Pancreas (tissue), 10 donors: ENCODE data around the gene DCP1A. TPM values are rescaled to one million over a fixed set of nuclear protein-coding genes. Genes with fewer than 3 reads are reported as not detected.
"Not testable (repeated sequence)": the region's sequence is repeated elsewhere in the genome, so short reads cannot be mapped to it uniquely, and the experiment has no call there.

Experiments used
- ATAC-seq, 4 donors: fragments of 200-7000 bp; cut with Tn5 transposase; one replicate each; pipeline versions ENCODE4 v1.8.0 to v1.9.1; 2020; ENCODE audit warnings: mild to moderate bottlenecking in 4 of 4, moderate library complexity in 4 of 4
- DNase-seq, 6 donors: peaks; one replicate each; pipeline ENCODE4 v3.0.0-alpha.2; 2020
- FAIRE-seq: peaks from 2 replicates; lab custom pipeline; 2012; peaks lifted over from hg19 to GRCh38; lab: Jason Lieb, UNC
- H3K27ac ChIP-seq, 4 donors: fragments of 200-600 bp; sonication (generic); 1 replicate in 3 of 4; 2 replicates in 1 of 4; pipeline versions ENCODE4 v1.5.0 to v1.8.0; 2020
- H3K27me3 ChIP-seq, 4 donors: fragments of 200-600 bp; one replicate each; pipeline ENCODE4 v1.8.0; 2021
- H3K36me3 ChIP-seq, 3 donors: fragments of 200-600 bp; sonication (generic) in 1 of 3; one replicate each; pipeline versions ENCODE4 v1.5.0 to v1.8.0; 2020 to 2021
- H3K4me1 ChIP-seq, 3 donors: fragments of 200-600 bp; one replicate each; pipeline ENCODE4 v1.8.0; 2021
- H3K4me3 ChIP-seq, 4 donors: fragments of 200-600 bp; sonication (generic) in 2 of 4; one replicate each; pipeline versions ENCODE4 v1.5.0 to v1.8.0; 2020 to 2021
- H3K9me3 ChIP-seq, 4 donors: fragments of 200-600 bp; one replicate each; pipeline ENCODE4 v1.8.0; 2021
- WGBS, 2 donors: extraction: QIAGEN DNeasy Blood & Tissue Kit; methylation state at CpG; one replicate each; pipeline ENCODE4 v1.1.7; 2013; 5-methylcytosine and 5-hydroxymethylcytosine counted together
- intact Hi-C, 3 donors: fragments of 100-400 bp; cut with DNase I; formaldehyde crosslinking; loops; one replicate each; pipeline versions ENCODE4 v1.11.1 to v1.14.2; 2022
- polyA plus RNA-seq, 2 donors: library from polyadenylated mRNA; stranded (reverse); fragments of 200-250 nt; gene quantifications; one replicate each; pipeline ENCODE4 v1.2.3, GENCODE V29; 2013
- total RNA-seq, 6 donors: library from RNA; stranded (reverse); fragmentation: NEBNext Ultra II Directional in 4 of 6; extraction: Animal tissue kit (Norgen Biotek cat#: 25700) in 4 of 6; gene quantifications; one replicate each; pipeline versions ENCODE4 v1.2.1 to v1.2.4, GENCODE V29; 2021 to 2023
- TF ChIP-seq, protein P1 (sequence below), 4 donors: fragments of 200-600 bp; sonication (generic) in 3 of 4; IDR thresholded peaks; one replicate each; pipeline versions ENCODE4 v1.5.0 to v1.8.0; 2021; ENCODE audit warnings: antibody characterized with exemption in 4 of 4
- donor health status: healthy with polysubstance abuse.
- donor health status: DM: no; HTN: no; CAD: no; lungs with moderate emphysema.
- donor health status: DM: no; HTN: no; CAD: no.
- donor health status: control.
- donor health status: control.
- donor health status: Bipolar disorder and iron deficiency.
- donor health status: DM: yes; HTN: yes; CAD: no.
- donor health status: DM: no; HTN: no; CAD: no.
- donor health status: DM: no; HTN: no; CAD: no.
- donor health status: DM: yes; HTN: yes; CAD: no.

The DCP1A gene
- total and polyA plus RNA-seq, 8 donors: 4.9 to 13.9 (median 6.9) TPM

DNA sequence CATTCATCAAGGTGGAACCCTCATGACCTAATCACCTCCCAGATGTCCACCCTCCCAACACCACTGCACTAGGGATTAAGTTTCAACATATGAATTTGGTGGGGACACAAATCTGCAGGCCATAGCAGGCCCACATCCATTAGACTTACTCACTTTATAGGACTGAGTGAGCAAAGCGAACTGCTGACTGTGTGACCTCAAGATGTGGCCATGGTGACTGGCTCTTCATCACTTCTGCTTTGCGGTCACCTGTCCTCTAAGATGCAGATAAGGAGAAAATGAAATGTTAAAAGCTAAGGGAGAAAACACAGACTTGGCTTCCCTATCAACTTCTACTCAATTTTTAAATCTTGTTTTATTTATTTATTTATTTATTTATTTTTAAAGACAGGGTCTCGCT lies 14.5 kb upstream of the DCP1A start:
- H3K27me3 ChIP-seq: no peaks in the 10 kb centered on the region
- intact Hi-C loops: no loop called here
- ATAC-seq (no peak), FAIRE-seq (no peak), DNase-seq (no peak)
- no peak overlapping the region for H3K4me3 ChIP-seq
- H3K27ac ChIP-seq: no peak overlapping the region
- WGBS, 2 donors: 95 to 96% methylated on average over 3 of the region's 3 CpGs
- H3K9me3 ChIP-seq: no peaks in the 10 kb centered on the region
- H3K4me1 ChIP-seq: no peaks in the 10 kb centered on the region
- TF ChIP-seq, protein P1, sequence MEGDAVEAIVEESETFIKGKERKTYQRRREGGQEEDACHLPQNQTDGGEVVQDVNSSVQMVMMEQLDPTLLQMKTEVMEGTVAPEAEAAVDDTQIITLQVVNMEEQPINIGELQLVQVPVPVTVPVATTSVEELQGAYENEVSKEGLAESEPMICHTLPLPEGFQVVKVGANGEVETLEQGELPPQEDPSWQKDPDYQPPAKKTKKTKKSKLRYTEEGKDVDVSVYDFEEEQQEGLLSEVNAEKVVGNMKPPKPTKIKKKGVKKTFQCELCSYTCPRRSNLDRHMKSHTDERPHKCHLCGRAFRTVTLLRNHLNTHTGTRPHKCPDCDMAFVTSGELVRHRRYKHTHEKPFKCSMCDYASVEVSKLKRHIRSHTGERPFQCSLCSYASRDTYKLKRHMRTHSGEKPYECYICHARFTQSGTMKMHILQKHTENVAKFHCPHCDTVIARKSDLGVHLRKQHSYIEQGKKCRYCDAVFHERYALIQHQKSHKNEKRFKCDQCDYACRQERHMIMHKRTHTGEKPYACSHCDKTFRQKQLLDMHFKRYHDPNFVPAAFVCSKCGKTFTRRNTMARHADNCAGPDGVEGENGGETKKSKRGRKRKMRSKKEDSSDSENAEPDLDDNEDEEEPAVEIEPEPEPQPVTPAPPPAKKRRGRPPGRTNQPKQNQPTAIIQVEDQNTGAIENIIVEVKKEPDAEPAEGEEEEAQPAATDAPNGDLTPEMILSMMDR (IDR thresholded peaks at IDR 0.05): no peak
- no peaks in the 10 kb centered on the region for H3K36me3 ChIP-seq

DNA sequence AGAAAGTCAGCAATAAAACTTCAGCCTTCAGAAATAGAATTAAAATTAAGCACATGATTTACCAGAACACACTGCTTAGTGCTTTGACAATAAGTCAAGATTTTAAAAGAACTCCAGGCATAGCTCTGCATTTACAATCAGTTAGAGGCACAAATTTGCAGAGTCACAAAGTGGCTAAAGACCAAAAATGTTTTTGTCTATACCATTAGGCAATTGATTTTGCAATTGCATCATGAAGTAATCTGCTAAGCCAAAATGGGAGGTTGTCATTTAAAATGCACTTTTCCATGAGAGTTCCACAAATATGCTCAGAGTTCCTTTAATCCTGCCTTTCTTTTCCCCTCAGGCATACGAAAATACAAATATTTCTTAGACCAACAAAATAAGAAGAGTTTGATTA lies 10.1 kb upstream of the DCP1A start:
- H3K36me3 ChIP-seq: no peaks in the 10 kb centered on the region
- 57 to 80% methylated on average over 1 of the region's 1 CpG for WGBS, 2 donors
- no peaks in the 10 kb centered on the region for H3K27me3 ChIP-seq
- intact Hi-C loops: no loop called here
- no peak overlapping the region for H3K4me3 ChIP-seq
- no peak for DNase-seq
- no peaks in the 10 kb centered on the region for H3K4me1 ChIP-seq
- ATAC-seq: no peak
- TF ChIP-seq, protein P1 (IDR thresholded peaks at IDR 0.05): no peak
- H3K9me3 ChIP-seq: no peaks in the 10 kb centered on the region
- no peak overlapping the region for H3K27ac ChIP-seq
- no peak for FAIRE-seq

DNA sequence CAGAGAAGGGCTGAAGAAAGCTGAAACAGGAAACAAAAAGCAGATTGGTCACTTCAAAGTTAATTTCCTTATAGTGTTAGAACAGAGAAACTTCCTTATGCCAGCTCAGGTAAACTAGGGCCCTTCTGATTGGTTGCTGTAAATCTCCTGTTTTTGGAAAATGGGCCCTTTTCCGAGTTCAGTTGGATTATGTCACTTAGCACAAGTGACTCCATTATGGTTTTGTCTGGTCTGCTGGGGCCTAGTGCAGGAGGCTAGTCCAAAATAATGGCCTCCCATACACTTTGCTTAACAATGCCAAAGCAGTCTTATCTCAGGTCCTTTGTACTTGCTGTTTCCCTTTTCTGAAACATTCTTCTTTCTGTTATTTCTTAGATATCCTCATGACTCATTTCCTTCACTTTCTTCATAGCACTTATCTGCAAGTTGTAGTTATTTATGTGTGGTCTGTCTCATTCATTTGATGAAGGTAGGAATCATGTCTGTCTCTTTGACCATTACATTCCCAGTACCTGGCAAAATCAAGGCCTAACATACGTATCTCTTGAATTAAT lies 7.7 kb upstream of the DCP1A start:
- no peak for DNase-seq
- Histone ChIP-seq H3K4me1 (no peaks in the 10 kb centered on the region), H3K27me3 (no peaks in the 10 kb centered on the region), H3K36me3 (no peaks in the 10 kb centered on the region), H3K4me3 (no peak overlapping the region), H3K9me3 (no peaks in the 10 kb centered on the region), H3K27ac (no peak overlapping the region)
- TF ChIP-seq, protein P1 (IDR thresholded peaks at IDR 0.05): no peak
- ATAC-seq: no peak
- 84 to 85% methylated on average over 2 of the region's 2 CpGs for WGBS, 2 donors
- no peak for FAIRE-seq
- intact Hi-C loops: no loop called here

DNA sequence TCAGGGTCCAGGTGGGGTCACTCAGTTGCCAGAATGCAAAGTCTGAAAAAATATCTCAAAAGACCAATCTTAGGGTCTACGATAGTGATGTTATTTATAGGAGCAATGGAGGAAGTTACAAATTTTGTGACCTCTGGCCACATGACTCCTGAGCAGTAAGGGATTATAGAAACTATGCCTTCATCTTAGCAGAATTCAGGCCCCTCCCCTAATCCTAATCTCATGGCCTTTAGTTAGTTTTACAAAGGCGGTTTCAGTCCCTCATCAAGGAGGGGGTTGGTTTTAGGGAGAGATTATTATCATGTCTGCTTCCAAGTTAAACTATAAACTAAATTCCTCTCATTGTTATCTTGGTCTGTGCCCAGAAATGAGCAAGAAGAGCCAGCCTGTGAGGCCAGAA lies 5.9 kb upstream of the DCP1A start:
- WGBS, 2 donors: 75 to 86% methylated on average over 2 of the region's 2 CpGs
- intact Hi-C loops: no loop called here
- H3K36me3 ChIP-seq: no peaks in the 10 kb centered on the region
- FAIRE-seq (no peak), DNase-seq (no peak), ATAC-seq (no peak)
- no peaks in the 10 kb centered on the region for H3K4me1 ChIP-seq
- H3K9me3 ChIP-seq: no peaks in the 10 kb centered on the region
- TF ChIP-seq, protein P1 (IDR thresholded peaks at IDR 0.05): no peak
- H3K27ac ChIP-seq: no peak overlapping the region
- H3K27me3 ChIP-seq: no peaks in the 10 kb centered on the region
- H3K4me3 ChIP-seq: no peak overlapping the region

DNA sequence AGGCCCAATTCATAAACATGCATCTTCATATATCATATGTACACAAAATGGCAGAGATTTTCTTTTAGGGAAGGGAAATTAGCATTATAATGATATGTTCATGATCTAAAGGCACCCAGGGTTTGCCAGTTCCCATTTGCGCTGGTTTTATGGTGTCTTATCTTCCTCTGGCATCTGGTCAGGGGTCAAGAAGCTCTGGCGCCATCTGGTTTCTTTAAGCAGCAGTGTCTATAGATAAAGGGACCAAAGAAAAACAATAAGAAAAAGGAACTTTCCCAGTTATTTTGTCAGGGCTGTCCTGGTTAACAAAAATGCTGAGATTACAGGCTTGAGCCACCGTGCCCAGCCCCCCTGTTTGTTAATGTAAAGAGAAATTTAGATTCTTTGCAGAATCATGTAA lies 3.3 kb upstream of the DCP1A start:
- intact Hi-C loops: no loop called here
- TF ChIP-seq, protein P1 (IDR thresholded peaks at IDR 0.05): no peak
- H3K27ac ChIP-seq: no peak overlapping the region
- FAIRE-seq (no peak), ATAC-seq (no peak), DNase-seq (no peak)
- WGBS, 2 donors: 32 to 33% methylated on average over 3 of the region's 3 CpGs
- H3K4me1 ChIP-seq: peaks cover 2 to 7% (median 6%) of the 10 kb centered on the region in 3 donors
- H3K4me3 ChIP-seq: no peak overlapping the region
- H3K27me3 ChIP-seq: no peaks in the 10 kb centered on the region
- H3K36me3 ChIP-seq: no peaks in the 10 kb centered on the region
- H3K9me3 ChIP-seq: no peaks in the 10 kb centered on the region

DNA sequence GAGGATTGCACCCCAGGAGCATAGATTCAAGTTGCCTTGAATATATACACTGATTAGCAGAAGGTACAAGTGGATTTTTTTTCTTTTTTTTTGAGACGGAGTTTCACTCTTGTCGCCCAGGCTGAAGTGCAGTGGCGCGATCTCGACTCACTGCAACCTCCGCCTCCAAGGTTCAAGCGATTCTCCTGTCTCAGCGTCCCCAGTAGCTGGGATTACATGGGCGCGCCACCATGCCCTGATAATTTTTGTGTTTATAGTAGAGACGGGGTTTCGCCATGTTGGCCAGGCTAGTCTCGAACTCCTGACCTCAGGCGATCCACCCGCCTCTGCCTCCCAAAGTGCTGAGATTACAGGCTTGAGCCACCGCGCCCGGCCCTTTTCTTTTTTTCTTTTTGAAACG lies 775 bp upstream of the DCP1A start:
- peak overlapping the region; percentile 54 to 88 (median 83) for H3K4me3 ChIP-seq
- FAIRE-seq, ATAC-seq, H3K27me3 ChIP-seq, H3K36me3 ChIP-seq, H3K9me3 ChIP-seq, intact Hi-C loops: not testable (repeated sequence)
- DNase-seq: peak in 1 of 6 donors; percentile 15
- WGBS, 2 donors: 82 to 83% methylated on average over 19 of the region's 19 CpGs
- peaks cover 13 to 16% (median 14%) of the 10 kb centered on the region in 3 donors for H3K4me1 ChIP-seq
- H3K27ac ChIP-seq: peak overlapping the region; percentile 91 to 95 (median 93)
